Measurements from ENCODE around the gene RNF168.
"Not testable (repeated sequence)": the region's sequence is repeated elsewhere in the genome, so short reads cannot be mapped to it uniquely, and the experiment has no call there.

RNF168 gene

DNA sequence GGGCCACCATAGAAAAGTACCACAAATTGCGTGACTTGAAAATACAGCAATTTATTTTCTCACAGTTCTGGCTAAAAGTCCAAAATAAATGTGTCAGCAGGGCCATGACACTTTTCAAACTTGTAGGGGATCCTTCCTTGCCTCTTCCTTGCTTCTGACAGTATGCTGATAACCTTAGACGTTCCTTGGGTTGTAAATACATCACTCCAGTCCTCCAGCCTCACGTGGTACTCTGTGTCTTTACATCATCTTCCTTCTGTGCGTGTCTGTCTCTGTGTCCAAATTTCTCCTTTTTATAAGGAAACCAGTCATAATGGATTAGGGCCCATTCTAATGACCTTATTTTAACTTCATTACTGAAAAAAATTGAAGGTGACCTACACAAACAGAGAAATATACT, 7.4 kb downstream of the RNF168 start:
- no peaks in the 10 kb centered on the region for H3K27me3 ChIP-seq (ENCODE audit: control insufficient read depth, insufficient read depth, low read length)

DNA sequence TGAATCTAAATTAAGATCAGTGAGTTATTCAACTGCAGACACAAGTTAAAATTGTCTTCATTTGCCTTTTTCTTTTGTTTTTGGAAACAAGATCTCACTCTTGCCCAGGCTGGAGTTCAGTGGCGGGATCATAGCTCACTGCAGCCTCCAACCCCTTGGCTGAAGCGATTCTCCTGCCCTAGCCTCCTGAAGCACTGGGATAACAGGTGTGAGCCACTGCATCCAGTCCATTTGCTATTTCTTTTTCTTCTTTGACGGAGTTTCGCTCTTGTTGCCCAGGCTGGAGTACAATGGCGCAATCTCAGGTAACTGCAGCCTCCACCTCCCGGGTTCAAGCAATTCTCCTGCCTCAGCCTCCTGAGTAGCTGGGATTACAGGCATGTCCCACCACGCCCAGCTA, 10.3 kb downstream of the RNF168 start:
- H3K36me3 ChIP-seq (ENCODE audit: control insufficient read depth, low read depth, low read length): peaks cover 7% of the 10 kb centered on the region
- H3K27ac ChIP-seq (ENCODE audit: low read length): no peak overlapping the region
- H3K4me1 ChIP-seq (ENCODE audit: control insufficient read depth, low read depth, low read length): no peaks in the 10 kb centered on the region
- no peaks in the 10 kb centered on the region for H3K9me3 ChIP-seq (ENCODE audit: control insufficient read depth, low read depth, low read length)
- no peak overlapping the region for H3K4me3 ChIP-seq (ENCODE audit: low read length)
- H3K9ac ChIP-seq (ENCODE audit: low read length): no peak overlapping the region
- no peaks in the 10 kb centered on the region for H3K27me3 ChIP-seq (ENCODE audit: control insufficient read depth, insufficient read depth, low read length)

More for the DNA sequence above, 7.4 kb downstream of the RNF168 start:
- no peak overlapping the region for H3K9ac ChIP-seq (ENCODE audit: low read length)
- H3K27ac ChIP-seq (ENCODE audit: low read length): no peak overlapping the region
- no peak overlapping the region for H3K4me3 ChIP-seq (ENCODE audit: low read length)
- peaks cover 7% of the 10 kb centered on the region for H3K4me1 ChIP-seq (ENCODE audit: control insufficient read depth, low read depth, low read length)
- no peaks in the 10 kb centered on the region for H3K9me3 ChIP-seq (ENCODE audit: control insufficient read depth, low read depth, low read length)
- H3K36me3 ChIP-seq (ENCODE audit: control insufficient read depth, low read depth, low read length): peaks cover 7% of the 10 kb centered on the region

DNA sequence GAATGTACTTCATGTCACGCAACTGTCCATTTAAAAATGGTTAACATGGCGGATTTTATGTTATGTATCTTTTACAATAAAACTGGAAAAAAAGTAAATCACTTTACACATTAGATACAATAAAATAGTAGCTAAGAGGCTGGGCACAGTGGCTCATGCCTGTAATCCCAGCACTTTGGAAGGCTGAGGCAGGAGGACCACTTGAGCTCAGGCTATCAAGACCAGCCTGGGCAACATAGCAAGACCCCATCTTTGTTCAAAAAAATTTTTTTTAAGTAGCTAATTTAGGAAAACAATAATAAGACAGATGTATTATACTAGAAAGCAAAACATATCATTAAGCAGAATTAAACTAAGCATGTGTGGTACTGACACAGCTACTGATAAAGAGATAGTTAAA, 11.5 kb downstream of the RNF168 start:
- no peak overlapping the region for H3K4me3 ChIP-seq (ENCODE audit: low read length)
- H3K27me3 ChIP-seq (ENCODE audit: control insufficient read depth, insufficient read depth, low read length): no peaks in the 10 kb centered on the region
- H3K9ac ChIP-seq (ENCODE audit: low read length): no peak overlapping the region
- peaks cover 12% of the 10 kb centered on the region for H3K36me3 ChIP-seq (ENCODE audit: control insufficient read depth, low read depth, low read length)
- no peak overlapping the region for H3K27ac ChIP-seq (ENCODE audit: low read length)
- H3K4me1 ChIP-seq (ENCODE audit: control insufficient read depth, low read depth, low read length): no peaks in the 10 kb centered on the region
- H3K9me3 ChIP-seq (ENCODE audit: control insufficient read depth, low read depth, low read length): no peaks in the 10 kb centered on the region

DNA sequence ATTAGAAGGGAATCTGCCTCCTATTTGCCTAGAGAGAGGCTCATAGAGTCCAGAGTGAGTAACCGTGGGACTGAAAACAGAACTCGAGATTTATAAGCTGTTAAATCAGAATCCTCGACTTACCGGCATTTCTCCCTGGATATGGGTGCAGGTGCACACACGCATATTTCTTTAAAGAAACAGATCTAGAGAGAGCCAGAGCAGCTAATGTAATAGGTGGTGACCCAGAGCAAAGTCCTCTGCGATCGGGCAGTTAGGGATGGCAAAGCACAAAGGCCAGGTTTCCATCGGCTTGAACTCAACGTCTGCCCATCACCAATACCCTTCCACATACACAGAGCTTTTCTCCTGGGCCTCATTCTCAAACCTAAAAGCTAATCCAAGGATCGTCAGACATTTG, 13.8 kb downstream of the RNF168 start:
- Histone ChIP-seq H3K4me1 (ENCODE audit: control insufficient read depth, low read depth, low read length) (no peaks in the 10 kb centered on the region), H3K27me3 (ENCODE audit: control insufficient read depth, insufficient read depth, low read length) (no peaks in the 10 kb centered on the region), H3K27ac (ENCODE audit: low read length) (no peak overlapping the region), H3K4me3 (ENCODE audit: low read length) (no peak overlapping the region), H3K9me3 (ENCODE audit: control insufficient read depth, low read depth, low read length) (no peaks in the 10 kb centered on the region), H3K36me3 (ENCODE audit: control insufficient read depth, low read depth, low read length) (peaks cover 23% of the 10 kb centered on the region), H3K9ac (ENCODE audit: low read length) (no peak overlapping the region)

DNA sequence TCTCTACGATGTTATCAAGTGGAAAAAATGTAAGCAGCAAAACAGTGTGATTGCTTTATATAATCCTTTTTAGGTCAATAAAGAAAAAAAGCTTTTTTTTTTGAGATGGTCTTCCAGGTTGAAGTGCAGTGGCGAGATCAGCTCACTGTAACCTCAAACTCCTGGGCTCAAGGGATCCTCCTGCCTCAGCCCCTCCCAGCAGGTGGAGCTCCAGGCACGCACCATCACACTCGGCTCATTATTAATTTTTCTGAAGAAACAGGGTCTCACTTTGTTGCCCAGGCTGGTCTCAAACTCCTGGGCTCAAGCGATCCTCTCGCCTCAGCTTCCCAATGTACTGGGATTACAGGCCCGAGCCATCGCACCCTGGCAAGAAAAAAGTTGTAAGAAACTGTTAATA, 17.3 kb downstream of the RNF168 start:
- Histone ChIP-seq H3K4me1 (ENCODE audit: control insufficient read depth, low read depth, low read length) (no peaks in the 10 kb centered on the region), H3K4me3 (ENCODE audit: low read length) (no peak overlapping the region), H3K9ac (ENCODE audit: low read length) (no peak overlapping the region), H3K36me3 (ENCODE audit: control insufficient read depth, low read depth, low read length) (peaks cover 53% of the 10 kb centered on the region), H3K27me3 (ENCODE audit: control insufficient read depth, insufficient read depth, low read length) (no peaks in the 10 kb centered on the region), H3K9me3 (ENCODE audit: control insufficient read depth, low read depth, low read length) (no peaks in the 10 kb centered on the region), H3K27ac (ENCODE audit: low read length) (no peak overlapping the region)

DNA sequence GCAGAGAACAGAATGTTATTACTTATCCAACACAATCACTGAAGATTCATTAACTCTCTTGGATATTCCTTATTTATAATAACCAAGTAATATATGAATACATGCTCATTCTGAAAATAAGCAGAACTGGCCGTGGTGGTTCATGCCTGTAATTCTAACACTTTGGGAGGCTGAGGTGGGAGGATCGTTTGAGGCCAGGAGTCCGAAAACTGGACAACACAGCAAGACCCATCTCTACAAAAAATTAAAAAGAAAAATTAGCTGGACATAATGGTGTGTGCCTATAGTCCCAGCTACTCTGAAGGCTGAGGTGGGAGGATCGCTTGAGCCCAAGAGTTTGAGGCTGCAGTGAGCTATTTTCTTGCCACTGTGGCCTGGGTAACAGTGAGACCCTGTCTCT, 25.9 kb downstream of the RNF168 start:
- Histone ChIP-seq H3K4me1 (ENCODE audit: control insufficient read depth, low read depth, low read length) (no peaks in the 10 kb centered on the region), H3K9ac (ENCODE audit: low read length) (no peak overlapping the region), H3K27me3 (ENCODE audit: control insufficient read depth, insufficient read depth, low read length) (no peaks in the 10 kb centered on the region), H3K4me3 (ENCODE audit: low read length) (no peak overlapping the region), H3K36me3 (ENCODE audit: control insufficient read depth, low read depth, low read length) (peaks cover 52% of the 10 kb centered on the region), H3K9me3 (ENCODE audit: control insufficient read depth, low read depth, low read length) (no peaks in the 10 kb centered on the region), H3K27ac (ENCODE audit: low read length) (no peak overlapping the region)

DNA sequence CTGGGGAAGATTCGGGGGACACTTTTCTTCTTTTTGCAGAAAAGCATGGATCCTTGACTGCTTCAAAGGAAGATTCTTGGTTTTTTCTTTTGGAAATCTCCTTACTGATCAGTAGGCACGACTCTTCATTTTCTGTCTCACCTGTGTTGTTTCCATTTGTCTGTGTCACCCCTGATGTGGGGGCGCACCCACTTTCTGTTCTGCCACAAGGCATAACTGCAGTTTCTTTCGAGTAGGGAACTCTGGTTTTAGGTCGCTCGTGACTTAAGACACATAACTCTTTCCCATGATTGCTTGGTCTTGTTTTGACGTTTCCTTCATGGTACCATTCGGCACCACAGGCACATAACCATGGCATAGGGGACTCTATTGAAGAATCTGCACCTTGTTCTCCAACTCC, 31.3 kb downstream of the RNF168 start:
- Histone ChIP-seq H3K27me3 (ENCODE audit: control insufficient read depth, insufficient read depth, low read length) (no peaks in the 10 kb centered on the region), H3K4me3 (ENCODE audit: low read length) (no peak overlapping the region), H3K9me3 (ENCODE audit: control insufficient read depth, low read depth, low read length) (no peaks in the 10 kb centered on the region), H3K36me3 (ENCODE audit: control insufficient read depth, low read depth, low read length) (peaks cover 54% of the 10 kb centered on the region), H3K9ac (ENCODE audit: low read length) (no peak overlapping the region), H3K27ac (ENCODE audit: low read length) (no peak overlapping the region), H3K4me1 (ENCODE audit: control insufficient read depth, low read depth, low read length) (no peaks in the 10 kb centered on the region)

DNA sequence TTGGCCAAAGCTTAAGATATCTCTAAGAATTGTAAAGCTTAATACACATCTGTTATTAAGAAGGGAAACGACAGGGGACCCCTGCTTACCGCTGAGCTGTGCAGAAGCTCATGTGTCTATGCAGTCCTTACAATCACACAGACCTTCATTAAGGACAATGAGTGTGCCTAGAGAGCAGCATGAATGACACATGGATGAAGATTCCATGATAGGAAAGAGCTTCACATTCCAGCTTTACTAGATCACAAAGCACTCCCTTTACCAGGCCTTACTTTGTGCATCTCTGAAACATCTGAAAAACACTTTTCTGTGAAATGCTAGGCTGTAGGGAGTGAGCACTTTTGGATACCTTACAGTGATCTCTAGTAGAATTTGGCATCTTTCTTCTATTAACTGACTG, 32.0 kb downstream of the RNF168 start:
- Histone ChIP-seq H3K36me3 (ENCODE audit: control insufficient read depth, low read depth, low read length) (peaks cover 49% of the 10 kb centered on the region), H3K9ac (ENCODE audit: low read length) (no peak overlapping the region), H3K27ac (ENCODE audit: low read length) (no peak overlapping the region), H3K27me3 (ENCODE audit: control insufficient read depth, insufficient read depth, low read length) (no peaks in the 10 kb centered on the region), H3K9me3 (ENCODE audit: control insufficient read depth, low read depth, low read length) (no peaks in the 10 kb centered on the region), H3K4me3 (ENCODE audit: low read length) (no peak overlapping the region), H3K4me1 (ENCODE audit: control insufficient read depth, low read depth, low read length) (no peaks in the 10 kb centered on the region)

DNA sequence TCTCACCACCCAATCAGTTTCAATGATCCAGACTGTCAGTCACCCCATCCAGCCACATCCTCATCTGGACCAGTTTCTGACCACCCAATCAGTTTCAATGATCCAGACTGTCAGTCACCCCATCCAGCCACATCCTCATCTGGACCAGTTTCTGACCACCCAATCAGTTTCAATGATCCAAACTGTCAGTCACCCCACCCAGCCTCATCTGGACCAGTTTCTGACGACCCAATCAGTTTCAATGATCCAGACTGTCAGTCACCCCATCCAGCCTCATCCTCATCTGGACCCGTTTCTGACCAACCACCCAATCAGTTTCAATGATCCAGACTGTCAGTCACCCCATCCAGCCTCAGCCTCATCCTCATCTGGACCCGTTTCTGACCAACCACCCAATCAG, 33.4 kb downstream of the RNF168 start:
- H3K27ac ChIP-seq (ENCODE audit: low read length); H3K4me3 ChIP-seq (ENCODE audit: low read length); H3K4me1 ChIP-seq (ENCODE audit: control insufficient read depth, low read depth, low read length); H3K9me3 ChIP-seq (ENCODE audit: control insufficient read depth, low read depth, low read length); H3K27me3 ChIP-seq (ENCODE audit: control insufficient read depth, insufficient read depth, low read length); H3K9ac ChIP-seq (ENCODE audit: low read length): not testable (repeated sequence)
- H3K36me3 ChIP-seq (ENCODE audit: control insufficient read depth, low read depth, low read length): peaks cover 48% of the 10 kb centered on the region

DNA sequence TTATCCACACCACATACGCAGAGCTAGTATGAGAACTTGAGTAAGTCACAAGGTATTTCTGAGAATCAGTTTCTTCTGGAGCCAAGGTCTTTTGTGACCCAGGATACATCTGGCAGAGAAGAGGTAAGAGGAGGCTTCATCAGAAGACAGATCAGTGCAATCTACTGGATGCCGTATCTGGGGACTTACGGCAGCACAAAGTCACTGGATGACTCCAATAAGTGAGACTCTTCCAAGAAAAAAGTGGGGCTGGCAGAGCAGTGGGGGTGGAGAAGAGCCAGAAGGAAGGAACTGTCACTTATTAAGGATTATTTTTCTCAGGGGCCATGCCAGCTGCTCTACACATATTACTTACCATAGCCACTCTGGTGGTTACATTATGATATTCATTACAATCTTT, 39.8 kb downstream of the RNF168 start:
- Histone ChIP-seq H3K36me3 (ENCODE audit: control insufficient read depth, low read depth, low read length) (peaks cover 3% of the 10 kb centered on the region), H3K9me3 (ENCODE audit: control insufficient read depth, low read depth, low read length) (no peaks in the 10 kb centered on the region), H3K4me1 (ENCODE audit: control insufficient read depth, low read depth, low read length) (no peaks in the 10 kb centered on the region), H3K4me3 (ENCODE audit: low read length) (no peak overlapping the region), H3K9ac (ENCODE audit: low read length) (no peak overlapping the region), H3K27me3 (ENCODE audit: control insufficient read depth, insufficient read depth, low read length) (no peaks in the 10 kb centered on the region), H3K27ac (ENCODE audit: low read length) (no peak overlapping the region)

DNA sequence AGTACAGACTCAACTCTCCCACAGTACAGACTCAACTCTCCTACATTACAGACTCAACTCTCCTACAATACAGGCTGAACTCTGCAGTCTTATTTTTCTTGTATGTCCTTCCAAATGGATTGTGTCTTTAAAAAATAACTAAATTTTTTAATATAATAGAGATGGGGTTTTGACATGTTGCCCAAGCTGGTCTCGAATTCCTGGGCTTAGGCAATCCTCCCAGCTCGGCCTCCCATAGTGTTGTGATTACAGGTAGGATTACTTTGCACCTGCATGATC, 40.2 kb downstream of the RNF168 start:
- Histone ChIP-seq H3K9ac (ENCODE audit: low read length) (no peak overlapping the region), H3K4me1 (ENCODE audit: control insufficient read depth, low read depth, low read length) (no peaks in the 10 kb centered on the region), H3K9me3 (ENCODE audit: control insufficient read depth, low read depth, low read length) (no peaks in the 10 kb centered on the region), H3K27ac (ENCODE audit: low read length) (no peak overlapping the region), H3K36me3 (ENCODE audit: control insufficient read depth, low read depth, low read length) (no peaks in the 10 kb centered on the region), H3K27me3 (ENCODE audit: control insufficient read depth, insufficient read depth, low read length) (no peaks in the 10 kb centered on the region), H3K4me3 (ENCODE audit: low read length) (no peak overlapping the region)

DNA sequence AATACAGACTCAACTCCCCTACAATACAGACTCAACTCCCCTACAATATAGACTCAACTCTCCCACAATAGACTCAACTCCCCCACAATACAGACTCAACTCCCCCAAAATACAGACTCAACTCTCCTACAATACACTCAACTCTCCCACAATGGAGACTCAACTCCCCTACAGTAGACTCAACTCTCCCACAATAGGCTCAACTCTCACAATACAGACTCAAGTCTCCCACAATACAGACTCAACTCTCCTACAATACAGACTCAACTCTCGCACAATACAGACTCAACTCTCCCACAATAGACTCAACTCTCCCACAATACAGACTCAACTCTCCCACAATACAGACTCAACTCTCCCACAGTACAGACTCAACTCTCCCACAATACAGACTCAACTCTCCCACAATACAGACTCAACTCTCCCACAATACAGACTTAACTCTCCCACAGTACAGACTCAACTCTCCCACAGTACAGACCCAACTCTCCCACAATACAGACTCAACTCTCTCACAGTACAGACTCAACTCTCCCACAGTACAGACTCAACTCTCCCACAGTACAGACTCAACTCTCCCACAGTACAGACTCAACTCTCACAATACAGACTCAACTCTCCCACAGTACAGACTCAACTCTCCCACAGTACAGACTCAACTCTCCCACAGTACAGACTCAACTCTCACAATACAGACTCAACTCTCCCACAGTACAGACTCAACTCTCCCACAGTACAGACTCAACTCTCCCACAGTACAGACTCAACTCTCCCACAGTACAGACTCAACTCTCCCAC, 40.7 kb downstream of the RNF168 start:
- not testable (repeated sequence) for H3K4me3 ChIP-seq (ENCODE audit: low read length); H3K27ac ChIP-seq (ENCODE audit: low read length); H3K36me3 ChIP-seq (ENCODE audit: control insufficient read depth, low read depth, low read length); H3K9me3 ChIP-seq (ENCODE audit: control insufficient read depth, low read depth, low read length); H3K4me1 ChIP-seq (ENCODE audit: control insufficient read depth, low read depth, low read length); H3K9ac ChIP-seq (ENCODE audit: low read length); H3K27me3 ChIP-seq (ENCODE audit: control insufficient read depth, insufficient read depth, low read length)
